Activated CD8-positive, alpha-beta memory T cell treated with anti-CD3 and anti-CD28 coated beads for 4 hours (primary cell): ENCODE results near the gene KLRF2.
"Not testable (repeated sequence)": the region's sequence is repeated elsewhere in the genome, so short reads cannot be mapped to it uniquely, and the experiment has no call there.

Source experiments
- DNase-seq, 2 donors: peaks; one replicate each; pipeline ENCODE4 v3.0.0-alpha.2; 2020; ENCODE audit warnings: low read depth in 2 of 2

KLRF2 gene, protein sequence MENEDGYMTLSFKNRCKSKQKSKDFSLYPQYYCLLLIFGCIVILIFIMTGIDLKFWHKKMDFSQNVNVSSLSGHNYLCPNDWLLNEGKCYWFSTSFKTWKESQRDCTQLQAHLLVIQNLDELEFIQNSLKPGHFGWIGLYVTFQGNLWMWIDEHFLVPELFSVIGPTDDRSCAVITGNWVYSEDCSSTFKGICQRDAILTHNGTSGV

DNA sequence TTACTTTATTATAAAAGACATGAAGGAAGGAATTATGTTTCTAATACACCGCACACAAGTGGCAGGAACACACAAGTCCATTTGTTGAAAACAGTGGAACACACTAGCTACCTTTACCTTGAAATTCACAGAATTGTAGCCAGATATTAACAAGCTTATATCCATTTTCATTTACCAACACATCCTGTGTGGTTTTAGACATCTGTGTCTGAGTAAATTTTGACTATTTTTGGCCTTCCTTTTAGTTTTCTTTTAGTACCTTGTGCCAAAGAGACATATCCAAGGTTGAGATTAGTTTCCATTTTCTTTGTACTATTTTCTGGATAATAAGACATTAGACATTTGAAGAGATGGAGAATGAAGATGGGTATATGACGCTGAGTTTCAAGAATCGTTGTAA, at the start of gene KLRF2:
Gene KLRF2 (plus strand): TSS at position 244 of the 400 bp plus-strand sequence. CDS start 107 bp downstream, at position 351.
- no peak for DNase-seq

DNA sequence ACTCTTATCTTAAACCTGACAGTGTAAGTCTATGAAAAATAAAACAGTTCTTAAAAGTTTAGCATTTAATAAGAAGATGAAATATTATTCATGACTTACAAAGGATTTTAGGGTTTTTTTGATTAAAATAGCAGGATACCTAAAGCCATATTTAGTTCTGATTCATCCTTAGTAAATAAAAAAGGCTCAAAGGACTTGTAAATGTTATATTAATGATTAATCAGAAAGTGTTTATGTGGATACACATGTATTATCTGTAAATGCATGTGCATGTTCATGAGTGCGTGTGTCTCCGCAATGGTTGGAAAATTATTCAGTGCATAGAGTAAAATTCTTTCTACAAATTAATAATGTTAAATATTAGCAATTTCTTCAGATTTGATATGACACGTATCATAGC, 49.6 kb upstream of the KLRF2 start:
- DNase-seq = no peak

DNA sequence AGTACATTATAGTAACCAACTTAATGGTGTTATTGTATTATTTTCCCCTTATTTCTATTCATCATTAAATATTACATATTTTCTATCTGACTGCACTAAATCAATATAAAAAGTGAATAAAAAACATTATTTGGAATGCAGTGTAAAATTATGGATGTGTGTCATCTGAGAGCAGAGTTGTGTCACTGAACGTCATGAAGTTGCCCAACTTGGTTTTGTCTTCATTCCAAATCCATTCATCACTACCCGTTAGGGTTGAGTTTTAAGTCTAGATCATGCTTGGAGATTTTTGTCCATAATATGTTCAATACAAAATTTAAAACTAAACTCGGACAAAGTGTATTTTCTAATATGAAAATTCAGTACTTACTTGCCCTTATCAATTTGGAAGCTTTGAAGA, 37.9 kb upstream of the KLRF2 start:
- no peak for DNase-seq

DNA sequence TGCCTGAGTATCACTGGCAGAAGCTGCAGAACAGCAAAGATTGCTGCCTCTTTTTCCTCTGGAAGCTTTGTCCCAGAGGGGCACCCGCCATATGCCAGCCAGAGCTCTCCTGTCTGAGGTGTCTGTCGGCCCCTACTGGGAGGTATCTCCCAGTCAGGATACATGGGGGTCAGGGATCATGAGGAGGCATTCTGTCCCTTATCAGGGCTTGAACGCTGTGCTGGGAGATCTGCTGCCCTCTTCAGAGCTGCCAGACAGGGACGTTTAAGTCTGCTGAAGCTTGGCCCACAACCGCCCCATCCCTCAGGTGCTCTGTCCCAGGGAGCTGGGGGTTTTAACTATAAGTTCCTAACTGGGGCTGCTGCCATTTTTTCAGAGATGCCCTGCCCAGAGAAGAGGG, 32.4 kb upstream of the KLRF2 start:
- no peak for DNase-seq

DNA sequence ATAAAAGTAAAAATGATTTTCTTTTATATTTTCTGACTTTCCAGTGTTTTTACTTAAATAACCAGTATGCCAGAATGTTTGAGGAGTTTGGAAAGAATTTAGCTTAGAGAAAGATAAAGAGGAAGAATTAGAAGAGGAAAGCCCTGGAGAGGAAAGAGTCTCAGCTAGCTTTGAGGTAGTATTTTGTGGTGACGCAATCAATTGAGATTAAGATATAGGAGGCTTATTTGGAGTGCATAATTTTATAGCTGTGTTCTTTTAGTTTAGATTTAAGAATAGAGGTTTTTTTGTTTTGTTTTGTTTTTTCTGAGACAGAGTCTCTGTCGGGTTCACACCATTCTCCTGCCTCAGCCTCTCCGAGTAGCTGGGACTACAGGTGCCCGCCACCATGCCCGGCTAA, 30.2 kb upstream of the KLRF2 start:
- DNase-seq = no peak

DNA sequence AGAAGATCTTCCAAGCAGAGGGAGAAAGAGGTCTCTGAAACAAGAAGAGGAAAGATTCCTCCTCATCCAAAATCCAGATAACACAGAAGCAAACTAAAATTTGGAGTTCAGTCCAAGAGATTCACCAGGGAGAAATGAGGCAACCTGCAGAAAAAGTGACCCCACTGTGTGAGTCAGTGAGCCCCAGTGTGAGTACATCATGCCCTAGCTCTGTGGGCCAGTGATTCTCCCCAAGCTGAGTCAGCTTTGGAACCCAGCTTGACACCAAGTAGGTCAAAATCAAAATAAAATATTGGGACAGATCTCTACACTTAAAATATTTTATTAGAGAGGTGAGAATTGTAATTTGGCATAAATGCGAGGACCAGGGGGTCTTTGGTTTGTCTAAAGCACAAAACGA, 29.4 kb upstream of the KLRF2 start:
- DNase-seq = no peak

DNA sequence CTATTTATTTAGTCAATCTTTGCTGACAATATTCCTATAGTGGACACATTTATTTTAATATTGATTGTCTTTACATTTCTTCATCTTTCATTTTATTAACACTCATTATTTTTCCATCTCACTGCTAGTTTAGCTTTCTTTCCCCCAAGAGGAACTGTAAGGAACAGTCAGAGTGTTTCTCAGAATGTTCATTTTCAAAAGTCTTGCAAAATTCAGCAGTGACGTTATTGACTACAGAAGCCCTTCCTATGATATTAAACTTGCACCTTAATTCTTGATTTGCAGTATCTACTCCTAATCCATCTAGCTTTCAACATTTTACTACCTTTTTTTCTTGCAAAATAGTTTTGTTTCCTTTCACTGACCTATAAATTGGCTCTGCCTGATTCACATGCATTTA, 25.1 kb upstream of the KLRF2 start:
- DNase-seq = no peak

DNA sequence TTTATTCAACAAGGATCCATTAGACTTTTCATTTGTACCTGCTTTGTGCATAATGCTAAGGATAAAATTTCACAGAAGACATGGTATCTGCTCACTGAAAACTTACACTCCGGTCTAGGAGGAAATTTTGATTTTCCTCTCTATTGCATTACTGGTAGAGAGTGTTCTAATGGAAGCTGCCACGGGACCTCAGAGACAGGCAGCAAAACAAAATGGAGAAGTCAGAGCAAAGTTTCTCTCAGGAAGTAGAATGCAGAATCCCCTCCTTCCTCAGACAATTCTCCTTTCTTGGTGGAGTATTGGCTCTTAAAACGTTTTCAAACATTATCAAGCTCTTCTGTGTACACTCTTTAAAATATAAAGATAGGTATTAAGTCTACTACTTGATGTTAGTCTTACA, 24.4 kb upstream of the KLRF2 start:
- no peak for DNase-seq

DNA sequence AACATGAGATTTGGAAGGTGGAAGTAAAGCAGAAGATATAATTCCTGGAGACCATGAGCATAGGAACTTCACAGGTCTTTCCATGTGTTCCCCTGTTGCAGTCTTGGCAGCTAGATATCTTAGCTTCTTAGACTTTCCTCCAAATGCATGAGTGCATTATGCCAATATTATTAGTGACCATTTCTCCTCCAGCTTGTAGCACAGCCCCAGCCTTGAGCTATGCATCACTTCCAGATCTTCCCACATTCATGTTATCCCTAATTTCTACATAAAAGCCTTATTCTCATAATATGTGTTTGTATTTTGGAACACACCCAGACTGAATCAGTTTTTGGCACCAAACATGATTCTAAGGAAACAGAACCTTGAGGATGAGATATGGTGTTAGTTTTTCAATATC, 23.2 kb upstream of the KLRF2 start:
- DNase-seq = no peak

DNA sequence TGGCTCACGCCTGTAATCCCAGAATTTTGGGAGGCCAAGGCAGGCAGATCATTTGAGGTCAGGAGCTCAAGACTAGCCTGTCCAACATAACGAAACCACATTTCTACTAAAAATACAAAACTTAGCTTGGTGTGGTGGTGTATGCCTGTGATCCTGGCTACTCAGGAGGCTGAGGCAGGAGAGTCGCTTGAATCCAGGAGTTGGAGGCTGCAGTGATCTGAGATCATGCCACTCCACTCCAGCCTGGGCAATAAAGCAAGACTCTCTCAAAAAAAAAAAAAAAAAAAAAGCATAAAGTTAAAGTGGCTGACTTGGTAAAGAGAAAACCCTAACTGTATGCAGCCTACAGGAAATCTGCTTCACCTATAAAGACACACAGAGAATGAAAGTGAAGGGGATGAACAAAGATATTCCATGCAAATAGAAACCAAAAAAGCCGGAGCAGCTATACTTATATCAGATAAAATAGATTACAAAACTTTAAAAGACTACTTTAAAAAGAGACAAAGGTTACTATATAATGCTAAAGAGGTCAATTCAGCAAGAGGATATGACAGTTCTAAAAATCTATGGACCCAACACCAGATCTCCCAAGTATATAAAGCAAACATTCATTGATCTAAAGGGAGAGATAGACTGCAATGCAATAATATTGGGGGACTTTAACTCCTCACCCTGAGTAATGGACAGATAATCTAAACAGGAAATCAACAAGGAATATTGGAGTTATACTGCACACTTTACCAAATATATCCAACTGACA, 16.2 kb upstream of the KLRF2 start:
- no peak for DNase-seq

DNA sequence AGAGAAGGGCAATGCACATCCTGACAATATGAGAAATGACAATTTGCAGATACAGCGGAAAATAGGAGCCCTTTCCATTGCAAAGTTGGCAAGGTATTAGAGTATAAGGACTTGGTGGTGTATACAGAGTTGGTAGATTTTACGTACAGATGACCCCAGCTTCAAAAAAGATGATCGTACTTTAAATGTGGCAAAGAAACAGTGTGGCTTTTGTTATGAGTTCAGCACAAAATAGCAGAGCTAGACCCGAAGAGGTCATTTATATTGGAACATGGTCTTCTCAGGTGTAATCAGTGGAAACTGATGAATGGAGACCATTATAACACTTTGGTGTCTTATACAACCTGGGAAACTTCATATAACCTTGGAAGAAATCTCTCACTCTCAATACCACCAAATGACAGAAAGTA, 14.4 kb upstream of the KLRF2 start:
- no peak for DNase-seq

DNA sequence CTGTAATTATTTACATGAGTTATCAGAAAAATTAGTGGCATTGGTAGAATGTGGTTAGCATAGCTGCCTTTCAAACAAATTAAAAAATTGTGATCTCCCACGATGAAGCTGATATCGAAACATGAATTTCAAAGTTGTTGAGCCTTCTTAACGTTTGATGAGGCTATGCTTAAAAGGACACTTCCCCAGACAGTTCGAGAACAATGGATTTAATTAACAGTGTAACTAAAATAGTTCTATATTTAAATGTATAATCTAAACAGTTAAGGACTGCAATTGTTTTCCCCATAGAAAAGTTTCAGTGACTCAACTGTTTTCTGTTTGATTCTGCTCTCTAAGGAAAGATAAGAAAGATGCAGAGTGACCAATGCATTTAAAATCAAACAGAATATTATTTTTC, 13.8 kb upstream of the KLRF2 start:
- DNase-seq = no peak

DNA sequence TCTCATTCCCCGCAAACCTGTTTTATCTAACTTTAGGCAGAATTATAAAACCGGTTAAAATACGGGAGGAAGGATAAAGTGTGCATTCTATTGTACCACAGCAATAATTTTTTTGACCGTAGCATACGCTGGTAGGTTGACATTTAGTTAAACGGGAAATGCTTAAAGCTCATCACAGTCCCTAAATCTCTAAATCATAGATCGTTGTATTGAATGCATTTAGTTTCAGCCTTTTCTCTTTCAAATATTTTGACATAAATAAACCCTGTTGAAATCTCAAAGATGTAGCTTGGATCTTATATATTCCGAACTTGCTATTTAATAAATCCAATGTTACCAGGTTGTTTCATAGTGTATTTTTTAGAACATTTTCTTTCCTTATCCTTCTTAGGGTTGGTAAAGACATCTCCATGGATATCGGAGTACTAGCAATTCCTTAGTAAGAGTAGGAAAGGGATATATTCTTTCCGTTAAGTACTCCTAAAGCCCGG, 12.9 kb upstream of the KLRF2 start:
- no peak for DNase-seq

DNA sequence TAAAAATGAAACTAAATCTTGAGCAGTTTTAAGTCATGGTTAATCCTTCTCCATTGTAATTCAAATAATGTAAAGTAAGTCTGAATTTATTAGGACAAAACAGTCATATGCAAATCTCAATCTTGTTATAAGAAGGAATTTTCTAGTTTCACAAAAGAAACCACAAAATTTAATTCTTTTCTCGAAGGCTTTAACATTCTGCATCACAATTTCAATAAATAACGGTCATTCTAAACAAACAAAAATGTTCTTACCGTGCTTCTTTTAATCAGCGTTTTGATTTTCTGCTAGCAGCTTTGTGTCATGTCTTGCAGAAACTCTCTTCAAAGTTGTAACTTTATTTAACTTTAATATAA, 12.4 kb upstream of the KLRF2 start:
- DNase-seq = no peak

DNA sequence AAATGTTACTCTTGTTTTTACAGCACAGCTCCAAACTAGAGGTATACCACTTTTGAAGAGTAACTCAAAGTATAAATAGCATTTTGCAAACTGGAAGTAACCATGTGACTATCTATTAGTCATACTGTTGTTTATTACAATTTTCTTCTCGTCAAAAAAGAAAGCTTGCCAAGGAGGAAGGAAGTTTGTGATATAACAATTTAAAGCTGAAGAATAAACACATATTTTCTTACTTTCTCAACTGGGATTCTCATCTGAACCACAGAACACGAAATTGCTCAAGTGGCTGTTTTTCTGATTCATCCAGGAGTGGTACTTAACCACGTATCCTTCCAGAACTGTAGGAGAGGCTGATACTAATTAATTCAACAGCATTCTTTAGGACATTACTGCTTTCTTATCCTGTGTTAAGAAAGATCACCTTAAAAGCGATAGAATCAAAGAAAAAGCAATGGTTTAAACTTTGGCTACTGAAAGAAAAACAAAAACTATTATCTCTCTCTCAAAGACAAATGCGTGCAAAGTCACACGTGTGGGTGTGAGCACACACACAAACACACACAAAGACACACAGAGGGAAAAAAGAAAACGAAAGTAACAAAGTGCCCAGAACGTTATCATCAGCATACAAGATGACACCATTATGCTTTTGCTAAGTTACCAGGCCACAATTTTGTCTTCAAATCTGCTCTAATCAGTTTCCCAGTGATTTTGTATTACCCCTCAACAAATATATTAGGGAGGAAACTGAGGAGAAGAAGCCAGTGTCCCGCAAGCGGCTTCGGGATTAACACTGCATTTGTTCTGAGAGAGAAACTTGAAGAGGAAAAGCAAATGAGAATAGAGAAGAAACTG, 11.8 kb upstream of the KLRF2 start, which contains the start of gene CLEC2B:
Gene CLEC2B (minus strand): TSS at position 48 of the 855 bp plus-strand sequence.
- no peak for DNase-seq

DNA sequence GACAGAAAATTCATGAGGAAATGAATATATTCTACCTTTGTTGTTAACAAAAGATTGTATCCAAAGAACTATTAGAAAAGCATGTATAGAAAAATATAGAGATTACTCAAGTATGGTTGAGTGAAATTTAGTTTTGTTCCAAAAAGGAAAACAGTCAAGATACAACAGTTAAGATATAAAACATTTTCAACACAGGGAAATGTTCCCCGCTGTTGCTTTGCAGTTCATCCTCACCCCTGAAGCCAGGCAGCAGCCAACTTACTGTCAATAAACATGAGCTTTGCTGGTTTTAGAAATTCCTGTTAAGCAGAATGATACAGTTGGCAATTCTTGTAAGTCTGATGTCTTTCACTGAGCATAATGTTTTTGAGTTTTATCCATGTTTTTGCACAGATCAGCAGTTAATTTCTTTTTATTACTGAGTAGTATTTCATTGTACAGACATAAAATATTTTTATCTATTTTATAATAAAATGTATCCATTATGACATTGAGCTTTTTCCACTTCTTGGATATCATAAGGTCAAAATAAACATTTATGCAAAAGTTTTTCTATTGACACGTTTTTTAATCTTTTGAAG, 10.9 kb upstream of the KLRF2 start:
- no peak for DNase-seq

DNA sequence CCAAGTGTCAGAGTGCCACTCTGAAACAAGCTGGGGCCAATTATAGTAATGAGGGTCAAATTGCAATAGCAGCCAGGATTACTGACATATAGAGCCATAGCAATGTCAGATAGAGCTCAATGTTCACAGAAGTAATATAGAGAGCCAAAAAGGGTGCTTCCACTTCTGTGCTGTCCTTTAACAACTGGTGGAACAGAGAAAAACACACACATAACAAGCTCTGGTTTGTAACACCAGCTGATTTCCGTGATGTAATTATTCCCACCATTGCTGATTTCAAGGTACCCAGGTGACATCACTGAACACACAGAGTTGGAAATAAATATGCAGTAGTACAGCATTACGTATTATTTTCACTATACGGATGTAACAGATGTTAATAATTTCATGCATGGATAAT, 9.1 kb upstream of the KLRF2 start:
- DNase-seq = no peak

DNA sequence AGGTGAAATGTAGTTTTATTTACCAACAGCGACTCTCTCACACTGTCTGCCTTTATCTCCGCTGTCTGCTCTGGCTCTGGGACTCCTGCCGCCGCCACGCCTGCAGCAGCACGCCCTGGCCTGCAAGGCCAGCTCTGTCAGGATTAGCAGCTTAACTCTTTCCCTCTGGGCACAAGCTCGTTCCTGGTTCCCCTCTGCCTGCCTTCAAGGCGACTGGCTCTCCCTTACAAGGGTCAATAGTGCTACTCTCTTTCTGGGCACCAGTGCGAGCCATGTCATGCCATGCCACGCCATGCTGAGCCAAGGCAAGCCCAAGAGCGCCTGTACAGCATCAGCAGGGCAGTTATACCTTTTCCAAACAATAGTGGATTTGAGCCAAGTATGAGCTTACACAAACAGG, 8.5 kb upstream of the KLRF2 start:
- no peak for DNase-seq

DNA sequence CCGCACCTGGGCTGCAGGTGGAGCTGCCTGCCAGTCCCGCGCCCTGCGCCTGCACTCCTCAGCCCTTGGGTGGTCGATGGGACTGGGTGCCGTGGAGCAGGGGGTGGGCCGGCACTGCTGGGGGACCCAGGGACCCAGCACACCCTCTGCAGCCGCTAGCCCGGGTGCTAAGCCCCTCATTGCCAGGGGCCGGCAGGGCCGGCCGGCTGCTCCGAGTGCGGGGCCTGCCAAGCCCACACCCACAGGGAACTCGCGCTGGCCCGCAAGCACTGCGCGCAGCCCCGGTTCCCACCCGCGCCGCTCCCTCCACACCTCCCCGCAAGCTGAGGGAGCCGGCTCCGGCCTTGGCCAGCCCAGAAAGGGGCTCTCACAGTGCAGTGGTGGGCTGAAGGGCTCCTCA, 5.2 kb upstream of the KLRF2 start:
- not testable (repeated sequence) for DNase-seq

DNA sequence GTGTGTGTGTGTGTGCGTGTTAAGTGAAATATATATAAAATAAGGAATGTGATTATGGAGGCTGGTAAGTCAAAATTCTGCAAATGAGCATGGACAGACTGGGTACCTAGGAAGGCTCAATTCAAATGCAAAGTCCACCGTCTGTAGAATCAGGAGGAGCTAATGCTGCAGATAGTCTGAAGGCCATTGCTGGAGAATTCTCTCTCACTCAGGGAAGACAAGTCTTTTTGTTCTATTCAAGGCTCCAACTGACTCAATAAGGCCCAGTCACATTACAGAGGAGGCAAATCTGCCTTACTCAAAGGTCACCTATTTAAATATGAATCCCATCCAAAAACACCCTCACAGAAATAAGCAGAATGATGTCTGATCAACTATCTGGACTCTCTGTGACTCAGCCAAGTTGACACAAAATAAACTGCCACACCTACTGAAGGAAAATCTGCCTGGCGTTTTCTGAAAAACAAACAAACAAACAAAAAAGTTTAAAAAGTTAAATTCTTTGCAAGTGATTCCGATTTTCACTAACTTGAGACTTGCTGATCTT, 684 bp upstream of the KLRF2 start:
- no peak for DNase-seq

DNA sequence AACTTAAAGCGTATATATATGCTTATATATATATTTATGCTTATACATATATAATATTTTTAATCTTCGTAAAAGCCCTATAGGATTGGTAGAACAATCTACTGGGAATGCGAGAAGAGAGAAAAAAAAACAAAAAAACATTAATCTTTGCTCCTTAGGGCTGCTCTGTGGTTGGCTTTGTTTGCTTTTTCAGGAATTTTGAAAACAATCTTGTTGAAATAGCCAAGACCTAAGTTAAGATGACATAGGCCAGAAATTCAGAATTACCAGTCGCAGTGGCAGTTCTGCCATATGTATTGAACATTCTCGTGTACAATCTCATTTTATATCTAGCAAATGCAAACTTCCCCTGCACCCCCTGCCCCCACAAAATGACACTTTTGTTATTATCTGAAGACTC, 699 bp downstream of the KLRF2 start:
- no peak for DNase-seq

DNA sequence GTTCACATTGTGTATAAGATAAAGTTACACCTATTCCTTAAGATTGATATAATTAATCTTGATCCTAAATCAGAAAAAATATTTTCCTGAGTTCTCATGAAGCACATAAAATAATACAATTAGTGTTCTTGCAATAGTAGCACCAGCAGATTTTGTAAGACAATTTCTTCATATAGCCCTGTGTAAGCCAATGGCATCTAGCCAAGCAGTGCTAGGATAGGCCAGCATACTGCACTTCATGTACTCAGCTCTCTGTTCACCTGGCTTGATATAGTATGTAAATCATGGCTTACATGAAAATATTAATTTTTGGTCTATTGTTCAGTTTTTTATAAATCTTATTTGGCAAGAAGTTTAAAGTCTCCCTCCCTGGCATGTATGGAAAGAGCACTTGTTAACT, 1.9 kb downstream of the KLRF2 start:
- DNase-seq = no peak
